IPS-11a (cell line): ENCODE data around the gene DNAJC11.
"Not testable (repeated sequence)": the region's sequence is repeated elsewhere in the genome, so short reads cannot be mapped to it uniquely, and the experiment has no call there.

Source experiments
- H3K4me3 ChIP-seq: one replicate; pipeline ENCODE4 v1.5.1; 2013; ENCODE audit warnings: low read depth, low read length, control low read depth

Gene DNAJC11

GRCh38 chr1:6695868-6696267, 5.7 kb downstream of the DNAJC11 start:
- no peak overlapping the region for H3K4me3 ChIP-seq

- no peak overlapping the region for H3K4me3 ChIP-seq
These were observed 7.4 kb downstream of the DNAJC11 start for GRCh38 chr1:6694121-6694713.

DNA sequence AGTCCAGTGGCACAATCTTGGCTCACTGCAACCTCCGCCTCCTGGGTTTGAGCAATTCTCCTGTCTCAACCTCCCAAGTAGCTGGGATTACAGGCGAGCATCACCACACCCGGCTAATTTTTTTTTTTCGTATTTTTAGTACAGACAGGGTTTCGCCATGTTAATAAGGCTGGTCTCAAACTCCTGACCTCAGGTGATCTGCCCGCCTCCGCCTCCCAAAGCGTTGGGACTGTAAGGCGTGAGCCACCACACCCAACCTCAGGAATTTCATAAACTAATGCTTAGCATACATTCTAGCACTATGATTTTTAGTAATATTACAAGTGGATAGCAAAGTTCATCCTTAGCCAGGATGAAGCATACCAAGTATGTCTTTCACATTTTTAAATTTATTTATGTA, 8.7 kb downstream of the DNAJC11 start:
- H3K4me3 ChIP-seq = no peak overlapping the region

- H3K4me3 ChIP-seq = no peak overlapping the region
These were observed 10.1 kb downstream of the DNAJC11 start for GRCh38 chr1:6691507-6691906.

GRCh38 chr1:6690186-6690585, 11.4 kb downstream of the DNAJC11 start:
- H3K4me3 ChIP-seq = no peak overlapping the region

DNA sequence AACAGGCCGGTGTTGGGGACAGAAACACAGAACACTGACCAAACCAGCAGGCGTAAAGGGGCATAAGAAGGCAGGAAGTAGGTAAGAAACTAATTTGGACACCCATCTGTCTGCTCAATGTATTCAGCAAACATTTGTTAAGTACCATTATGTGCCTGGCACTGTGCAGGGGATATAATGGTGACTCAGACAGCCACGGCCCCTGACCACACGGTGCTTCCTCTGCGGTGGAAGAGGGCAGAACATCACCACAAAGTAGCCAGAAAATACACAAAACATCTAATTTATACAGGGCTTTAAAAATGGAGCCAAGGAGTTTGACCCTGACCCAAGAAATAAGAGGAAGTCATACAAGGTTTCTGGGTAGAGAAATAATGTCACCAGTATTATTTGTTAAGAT, 12.9 kb downstream of the DNAJC11 start:
- H3K4me3 ChIP-seq = no peak overlapping the region

GRCh38 chr1:6688001-6688400, 13.6 kb downstream of the DNAJC11 start:
- no peak overlapping the region for H3K4me3 ChIP-seq

DNA sequence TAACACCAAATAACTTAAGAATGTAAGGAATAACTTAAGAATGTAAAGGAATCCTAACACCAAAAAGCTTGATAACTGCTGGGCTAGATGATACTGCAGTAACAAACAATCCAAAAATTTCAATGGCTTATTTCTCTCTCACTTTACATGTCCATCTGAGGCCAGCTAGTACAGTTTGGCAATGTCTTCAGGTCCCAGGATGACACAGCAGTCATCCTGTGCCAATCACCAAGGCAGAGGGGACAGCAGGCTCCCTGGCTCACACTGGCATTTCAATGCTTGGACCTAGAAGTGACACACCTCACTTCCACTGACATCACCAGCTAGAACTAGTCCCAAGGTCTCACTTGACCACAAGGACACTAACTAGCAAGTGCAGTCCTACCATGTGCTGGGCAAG, 15.3 kb downstream of the DNAJC11 start:
- no peak overlapping the region for H3K4me3 ChIP-seq

- no peak overlapping the region for H3K4me3 ChIP-seq
These were observed 16.2 kb downstream of the DNAJC11 start for GRCh38 chr1:6685381-6685780.

DNA sequence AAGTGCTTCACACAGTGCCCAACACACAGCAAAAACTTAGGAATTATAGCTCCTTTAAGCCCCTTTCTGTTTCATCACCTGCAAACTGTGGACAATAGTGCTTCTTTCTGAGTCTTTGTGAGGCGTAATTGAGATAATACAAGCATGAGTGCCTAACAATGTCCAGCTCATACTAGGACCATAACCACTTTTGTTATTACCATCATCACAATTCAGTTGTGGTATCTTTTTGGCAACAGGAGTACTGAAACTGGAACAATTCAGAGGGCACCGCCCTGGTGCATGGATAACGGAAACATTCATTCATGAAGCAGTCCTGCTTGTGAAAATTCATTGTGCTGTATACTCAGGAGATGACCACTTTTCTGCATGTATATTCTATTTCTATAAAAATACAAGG, 18.2 kb downstream of the DNAJC11 start:
- peak overlapping the region; percentile 8 for H3K4me3 ChIP-seq

DNA sequence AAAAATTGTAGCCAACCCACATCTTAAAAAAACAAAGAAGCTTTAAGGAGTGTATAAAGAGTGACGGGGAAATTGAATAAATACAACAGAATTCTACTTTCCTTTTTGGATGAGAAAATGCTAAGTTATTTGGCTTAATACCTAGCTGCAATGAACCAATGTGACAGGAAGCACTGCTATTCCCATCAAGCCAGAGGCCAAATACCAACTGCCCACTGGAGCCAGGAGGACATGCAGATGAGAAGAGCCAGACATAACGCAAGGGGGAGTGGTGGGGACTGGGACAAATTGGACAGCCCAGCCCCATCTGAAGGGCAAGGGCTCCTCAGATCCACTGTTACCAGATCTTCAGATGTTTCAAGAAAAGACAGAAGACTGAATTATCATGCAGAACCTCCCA, 25.7 kb downstream of the DNAJC11 start:
- no peak overlapping the region for H3K4me3 ChIP-seq

DNA sequence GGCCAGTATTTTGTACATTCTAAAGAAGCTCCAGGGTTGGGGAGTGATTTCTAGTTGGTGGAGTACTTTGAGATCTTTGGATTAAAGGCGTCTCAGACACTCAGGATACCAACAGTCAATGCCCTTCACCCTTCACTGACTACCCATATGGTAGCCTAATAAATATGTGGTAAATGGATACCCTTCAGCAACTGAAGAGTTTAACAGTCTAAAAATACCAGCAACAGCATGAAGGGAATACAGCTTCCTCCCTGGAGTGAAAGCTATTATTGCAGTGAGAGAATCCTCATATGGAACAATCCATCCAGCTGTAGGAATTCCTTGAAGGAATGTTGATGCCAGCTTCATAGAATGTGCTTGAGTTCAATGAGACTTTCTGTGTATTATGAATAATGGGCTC, 26.8 kb downstream of the DNAJC11 start:
- H3K4me3 ChIP-seq = no peak overlapping the region

DNA sequence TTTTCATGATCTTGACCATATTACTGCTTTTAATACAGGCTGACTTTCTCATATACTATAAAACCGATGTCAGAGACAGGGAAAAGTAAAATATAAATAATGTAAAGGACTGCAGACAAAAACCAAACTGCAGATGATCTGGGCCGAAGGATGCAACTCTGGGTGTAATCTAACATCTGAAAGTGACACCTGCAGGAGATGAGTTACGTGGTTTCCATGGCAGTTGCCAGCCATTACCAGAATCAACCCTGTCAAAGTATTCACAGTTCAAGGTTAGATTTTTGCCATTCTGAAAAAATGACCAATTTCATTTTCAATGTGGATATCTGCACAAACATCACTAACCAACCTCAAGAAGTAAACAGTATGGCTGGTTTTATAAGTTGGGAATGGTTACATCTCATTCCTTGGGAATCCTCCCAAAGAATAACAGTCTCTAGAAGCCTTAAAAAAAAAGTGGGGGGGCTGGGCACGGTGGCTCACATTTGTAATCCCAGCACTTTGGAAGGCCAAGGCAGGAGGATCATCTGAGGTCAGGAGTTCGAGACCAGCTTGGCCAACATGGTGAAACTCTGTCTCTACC, 27.7 kb downstream of the DNAJC11 start:
- H3K4me3 ChIP-seq = no peak overlapping the region

DNA sequence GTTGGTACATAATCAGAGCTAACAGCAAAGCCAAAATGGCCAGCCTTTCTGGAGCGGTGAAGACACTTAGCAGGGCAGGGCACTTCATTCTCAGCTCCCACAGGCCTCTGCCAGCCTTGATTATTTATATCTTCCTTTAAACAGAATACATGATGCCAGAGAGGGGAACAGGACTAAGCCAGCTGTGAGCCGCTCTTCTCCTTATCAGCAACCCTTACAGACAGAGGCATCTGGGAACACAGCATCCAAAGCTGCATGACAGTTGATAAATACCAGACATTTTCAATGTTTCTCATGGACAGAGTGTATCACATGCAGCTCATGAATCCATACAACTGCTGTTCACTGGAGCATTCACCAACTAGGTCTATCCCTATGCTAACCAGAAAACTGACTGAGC, 29.1 kb downstream of the DNAJC11 start:
- H3K4me3 ChIP-seq = no peak overlapping the region

DNA sequence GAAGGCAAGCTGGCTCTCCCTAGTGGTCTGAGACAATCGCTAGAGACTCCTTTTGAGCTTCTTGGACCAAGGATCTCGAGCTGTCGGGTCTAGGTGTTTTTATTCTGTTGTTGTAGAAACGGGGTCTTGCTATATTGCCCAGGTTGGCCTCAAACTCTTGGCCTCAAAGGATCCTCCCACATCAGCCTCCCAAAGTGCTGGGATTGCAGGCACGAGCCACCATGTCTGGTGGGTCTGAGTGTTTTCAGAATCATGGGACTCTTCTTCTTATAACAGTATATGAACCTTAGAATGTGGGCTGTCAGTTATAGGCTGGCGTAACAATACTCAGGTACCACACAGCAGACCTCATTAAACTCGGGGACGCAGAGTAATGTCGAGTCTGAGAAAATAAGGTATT, 33.1 kb downstream of the DNAJC11 start:
- no peak overlapping the region for H3K4me3 ChIP-seq

- H3K4me3 ChIP-seq = no peak overlapping the region
These were observed 34.5 kb downstream of the DNAJC11 start for GRCh38 chr1:6667139-6667538.

- no peak overlapping the region for H3K4me3 ChIP-seq
These were observed 34.9 kb downstream of the DNAJC11 start for GRCh38 chr1:6666696-6667095.

GRCh38 chr1:6662468-6662867, 39.1 kb downstream of the DNAJC11 start:
- H3K4me3 ChIP-seq = not testable (repeated sequence)

DNA sequence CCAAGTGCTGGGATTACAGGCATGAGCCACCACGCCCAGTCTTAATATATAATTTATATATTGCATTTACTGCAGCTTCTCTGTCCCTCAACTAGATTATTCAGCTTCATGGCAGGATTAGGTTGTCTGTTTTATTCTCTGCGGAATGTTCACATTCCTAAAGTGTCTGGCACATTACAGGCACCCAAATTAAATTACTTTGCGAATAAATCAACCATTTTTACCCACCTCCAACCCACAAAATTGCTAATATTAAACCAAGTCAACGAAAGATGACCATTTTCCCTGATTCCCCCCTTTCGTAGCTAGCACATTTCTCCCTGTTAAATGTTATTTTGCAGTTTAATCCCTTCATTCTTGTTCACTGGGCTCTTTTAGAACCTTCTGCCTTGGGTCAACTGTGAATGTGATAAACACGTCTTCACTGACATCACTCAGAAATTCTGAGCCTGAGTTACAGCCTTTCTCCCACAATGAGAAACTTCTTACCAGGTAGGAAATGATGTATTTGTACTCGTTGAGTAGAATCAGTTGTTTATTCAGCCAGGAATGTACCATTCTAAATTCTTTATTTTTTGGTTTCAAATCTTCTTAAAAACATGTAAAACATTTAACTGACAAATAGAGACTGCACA, 41.1 kb downstream of the DNAJC11 start:
- H3K4me3 ChIP-seq = no peak overlapping the region

- no peak overlapping the region for H3K4me3 ChIP-seq
These were observed 43.1 kb downstream of the DNAJC11 start for GRCh38 chr1:6658359-6659060.

GRCh38 chr1:6657138-6657537, 44.5 kb downstream of the DNAJC11 start:
- no peak overlapping the region for H3K4me3 ChIP-seq
